ENCODE results near the gene GNAQ. TPM values are rescaled to one million over a fixed set of nuclear protein-coding genes. Genes with fewer than 3 reads are reported as not detected.
A peak's percentile ranks its signal among the peaks of the same experiment; 100 is the strongest.

Gene GNAQ
- total and polyA plus RNA-seq, 12 donors: 5.4 to 19.8 (median 13.2) TPM

DNA sequence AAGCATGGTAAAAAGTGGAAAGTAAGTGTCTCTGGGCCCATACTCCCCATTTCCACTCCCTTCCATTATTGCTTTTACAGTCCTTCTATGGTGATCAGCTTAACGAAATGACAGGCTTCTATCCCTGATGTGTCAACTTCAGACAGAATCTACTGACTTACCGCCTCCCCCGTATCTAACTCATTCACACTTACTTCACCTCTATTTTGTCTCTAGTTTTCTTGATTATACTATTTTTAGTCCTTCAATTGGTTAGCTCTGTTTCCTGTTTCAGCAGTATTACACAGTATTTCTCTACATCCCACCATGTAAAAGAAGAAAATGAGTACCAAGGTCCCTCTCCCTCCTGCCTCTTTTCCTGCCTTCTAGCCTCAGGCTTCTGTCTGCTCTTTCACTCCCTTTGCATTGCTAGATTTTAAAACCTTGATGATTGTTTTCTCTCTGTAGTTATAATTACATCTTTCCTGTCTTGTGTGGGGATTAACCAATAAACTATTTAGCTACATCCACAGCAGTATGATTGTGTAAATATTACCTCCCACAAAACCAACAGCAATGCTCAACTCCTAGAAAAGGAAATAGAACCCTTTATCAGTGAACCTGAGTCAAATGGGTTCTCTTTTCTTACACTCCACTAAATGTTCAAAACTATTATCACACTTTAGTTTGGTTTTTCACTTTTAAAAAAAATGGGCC, 53.4 kb downstream of the GNAQ start:
- H3K4me3 ChIP-seq: no peak overlapping the region
- intact Hi-C loops (cut with DNase I): loop anchor here in 3 of 10 donors (2.0 to 10.0 kb wide), 3 partner anchors 49 to 57 kb away; partner anchors contain the start of gene GNAQ (in 1 of the 3)
- DNase-seq: no peak
- no peak for ATAC-seq
- no peaks in the 10 kb centered on the region for H3K27me3 ChIP-seq
- WGBS, 2 donors: 72 to 78% methylated on average over 3 of the region's 3 CpGs
- H3K4me1 ChIP-seq: peaks cover 0 to 75% (median 47%) of the 10 kb centered on the region in 9 donors
- H3K9me3 ChIP-seq: no peaks in the 10 kb centered on the region
- H3K36me3 ChIP-seq: no peaks in the 10 kb centered on the region
- H3K27ac ChIP-seq: peak overlapping the region in 7 of 10 donors; percentile 28 to 80 (median 63)
- TF ChIP-seq, protein P1, sequence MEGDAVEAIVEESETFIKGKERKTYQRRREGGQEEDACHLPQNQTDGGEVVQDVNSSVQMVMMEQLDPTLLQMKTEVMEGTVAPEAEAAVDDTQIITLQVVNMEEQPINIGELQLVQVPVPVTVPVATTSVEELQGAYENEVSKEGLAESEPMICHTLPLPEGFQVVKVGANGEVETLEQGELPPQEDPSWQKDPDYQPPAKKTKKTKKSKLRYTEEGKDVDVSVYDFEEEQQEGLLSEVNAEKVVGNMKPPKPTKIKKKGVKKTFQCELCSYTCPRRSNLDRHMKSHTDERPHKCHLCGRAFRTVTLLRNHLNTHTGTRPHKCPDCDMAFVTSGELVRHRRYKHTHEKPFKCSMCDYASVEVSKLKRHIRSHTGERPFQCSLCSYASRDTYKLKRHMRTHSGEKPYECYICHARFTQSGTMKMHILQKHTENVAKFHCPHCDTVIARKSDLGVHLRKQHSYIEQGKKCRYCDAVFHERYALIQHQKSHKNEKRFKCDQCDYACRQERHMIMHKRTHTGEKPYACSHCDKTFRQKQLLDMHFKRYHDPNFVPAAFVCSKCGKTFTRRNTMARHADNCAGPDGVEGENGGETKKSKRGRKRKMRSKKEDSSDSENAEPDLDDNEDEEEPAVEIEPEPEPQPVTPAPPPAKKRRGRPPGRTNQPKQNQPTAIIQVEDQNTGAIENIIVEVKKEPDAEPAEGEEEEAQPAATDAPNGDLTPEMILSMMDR (IDR thresholded peaks at IDR 0.05): no peak

DNA sequence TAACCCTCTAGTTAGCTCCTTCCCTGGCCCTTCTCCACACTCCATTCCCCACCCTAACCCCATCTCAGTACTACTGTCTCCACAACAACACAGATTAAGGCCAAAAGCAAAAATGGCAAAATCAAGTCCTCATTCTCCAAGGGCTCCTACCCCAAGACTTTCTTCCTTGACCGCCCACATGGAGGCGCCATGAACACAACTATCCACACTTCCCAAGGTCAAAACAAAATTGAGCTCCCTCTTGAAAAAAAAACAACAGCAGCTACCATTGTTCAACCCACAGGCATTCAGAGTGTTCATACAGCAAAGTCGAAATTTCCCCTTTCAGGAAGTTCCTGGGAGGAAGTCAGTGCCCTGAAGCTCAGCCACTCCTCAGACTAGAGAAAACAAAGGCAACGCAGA, 54.4 kb downstream of the GNAQ start:
- Histone ChIP-seq H3K27me3 (no peaks in the 10 kb centered on the region), H3K9me3 (no peaks in the 10 kb centered on the region), H3K36me3 (no peaks in the 10 kb centered on the region), H3K27ac (peak overlapping the region in 7 of 10 donors; percentile 28 to 80 (median 63)), H3K4me3 (no peak overlapping the region), H3K4me1 (peaks cover 0 to 68% (median 46%) of the 10 kb centered on the region in 9 donors)
- DNase-seq (peak; percentile 65 to 66), ATAC-seq (peak; percentile 80 to 93 (median 86))
- WGBS, 2 donors: 52 to 66% methylated on average over 4 of the region's 4 CpGs
- intact Hi-C loops (cut with DNase I): loop anchor here in 5 of 10 donors (1.0 to 10.0 kb wide), 4 partner anchors 50 to 58 kb away; partner anchors contain the start of gene GNAQ (in 1 of the 5)
- TF ChIP-seq, protein P1 (IDR thresholded peaks at IDR 0.05): peak in 8 of 9 donors; percentile 29 to 73 (median 61)

DNA sequence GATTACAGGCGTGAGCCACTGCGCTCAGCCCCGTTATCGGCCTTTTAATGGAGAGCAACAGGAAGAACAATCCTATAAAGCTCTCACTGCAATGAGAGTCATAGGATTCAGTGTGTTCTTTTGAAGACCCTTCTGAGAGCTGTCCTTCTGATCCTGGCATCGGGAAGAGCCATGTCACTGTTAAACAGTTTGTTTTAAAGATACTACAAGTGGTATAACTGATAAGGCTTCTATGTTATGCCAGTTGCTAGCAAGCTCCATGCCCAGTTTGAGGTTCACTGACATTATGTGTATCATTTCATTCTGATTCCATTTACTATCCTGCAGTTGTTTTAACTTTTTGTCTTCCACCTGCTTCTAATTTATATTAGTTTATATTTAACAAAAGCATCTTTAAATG, 55.8 kb downstream of the GNAQ start:
- DNase-seq: no peak
- WGBS, 2 donors: 50 to 69% methylated on average over 5 of the region's 5 CpGs
- Histone ChIP-seq H3K9me3 (no peaks in the 10 kb centered on the region), H3K4me1 (peaks cover 0 to 54% (median 37%) of the 10 kb centered on the region in 9 donors), H3K36me3 (no peaks in the 10 kb centered on the region), H3K27me3 (no peaks in the 10 kb centered on the region), H3K27ac (peak overlapping the region in 1 of 10 donors; percentile 80), H3K4me3 (no peak overlapping the region)
- TF ChIP-seq, protein P1 (IDR thresholded peaks at IDR 0.05): no peak
- no peak for ATAC-seq
- intact Hi-C loops (cut with DNase I): loop anchor here in 4 of 10 donors (2.0 to 10.0 kb wide), 3 partner anchors 51 to 59 kb away; partner anchors contain the start of gene GNAQ (in 1 of the 4)

DNA sequence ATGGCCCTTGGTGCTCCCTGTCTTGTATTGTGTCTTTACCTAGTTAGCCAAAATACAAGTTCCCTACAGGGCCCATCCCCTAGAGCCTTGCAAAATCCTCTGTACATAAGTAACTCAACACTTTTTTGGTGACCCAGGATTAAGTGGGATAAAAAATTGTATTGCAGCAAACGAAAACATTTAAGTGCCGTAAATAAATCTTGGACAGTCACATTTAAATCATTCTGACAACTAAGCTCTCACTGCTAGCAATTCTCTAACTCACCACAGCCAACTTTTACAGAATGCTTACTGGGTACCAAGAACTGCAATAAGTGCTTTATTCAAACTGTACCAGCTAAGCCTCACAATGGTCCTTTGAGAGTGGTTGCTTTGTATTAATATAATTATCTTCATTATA, 56.6 kb downstream of the GNAQ start:
- no peak for DNase-seq
- Histone ChIP-seq H3K4me1 (peaks cover 0 to 46% (median 29%) of the 10 kb centered on the region in 9 donors), H3K36me3 (no peaks in the 10 kb centered on the region), H3K27me3 (no peaks in the 10 kb centered on the region), H3K4me3 (no peak overlapping the region), H3K27ac (no peak overlapping the region), H3K9me3 (no peaks in the 10 kb centered on the region)
- ATAC-seq: no peak
- TF ChIP-seq, protein P1 (IDR thresholded peaks at IDR 0.05): no peak
- 84 to 91% methylated on average over 2 of the region's 2 CpGs for WGBS, 2 donors
- intact Hi-C loops (cut with DNase I): loop anchor here in 2 of 10 donors (5.0 to 10.0 kb wide), 2 partner anchors 52 to 60 kb away; partner anchors contain the start of gene GNAQ (in 1 of the 2)
